Heart right ventricle (tissue), 16 donors: ENCODE measurements around the gene NPAS3. TPM values are rescaled to one million over a fixed set of nuclear protein-coding genes. Genes with fewer than 3 reads are reported as not detected.

Experiments
- ATAC-seq, 8 donors: fragments of 200-7000 bp; cut with Tn5 transposase; one replicate each; pipeline ENCODE4 v1.9.1; 2020; ENCODE audit warnings: mild to moderate bottlenecking in 8 of 8, moderate library complexity in 8 of 8, moderate number of reproducible peaks in 1 of 8
- DNase-seq, 2 donors: peaks; one replicate each; pipeline ENCODE4 v3.0.0-alpha.2; 2020
- H3K27ac ChIP-seq, 10 donors: fragments of 200-600 bp; sonication (generic) in 2 of 10; one replicate each; pipeline versions ENCODE4 v1.5.0 to v1.8.0; 2020 to 2022; ENCODE audit warnings: mild to moderate bottlenecking in 3 of 10
- H3K27me3 ChIP-seq, 7 donors: fragments of 200-600 bp; one replicate each; pipeline ENCODE4 v1.8.0; 2021 to 2022; ENCODE audit warnings: mild to moderate bottlenecking in 2 of 7
- H3K36me3 ChIP-seq, 9 donors: fragments of 200-600 bp; sonication (generic) in 1 of 9; one replicate each; pipeline versions ENCODE4 v1.5.0 to v1.8.0; 2020 to 2022; ENCODE audit warnings: mild to moderate bottlenecking in 2 of 9
- H3K4me1 ChIP-seq, 9 donors: fragments of 200-600 bp; sonication (generic) in 1 of 9; one replicate each; pipeline versions ENCODE4 v1.5.0 to v1.8.0; 2020 to 2022; ENCODE audit warnings: mild to moderate bottlenecking in 4 of 9
- H3K4me3 ChIP-seq, 10 donors: fragments of 200-600 bp; sonication (generic) in 2 of 10; one replicate each; pipeline versions ENCODE4 v1.5.0 to v1.8.0; 2020 to 2022; ENCODE audit warnings: mild to moderate bottlenecking in 7 of 10, moderate library complexity in 2 of 10
- H3K9me3 ChIP-seq, 11 donors: fragments of 200-600 bp in 10 of 11; sonication (generic) in 2 of 11; one replicate each; pipeline versions ENCODE4 v1.5.0 to v1.8.0; 2013 to 2022; ENCODE audit warnings: mild to moderate bottlenecking in 2 of 11, control low read depth in 1 of 11, moderate library complexity in 1 of 11
- WGBS, 2 donors: extraction: QIAGEN DNeasy Blood & Tissue Kit; methylation state at CpG; one replicate each; pipeline ENCODE4 v1.1.7; 2013; ENCODE audit warnings: inconsistent platforms in 1 of 2; 5-methylcytosine and 5-hydroxymethylcytosine counted together
- intact Hi-C, 10 donors: fragments of 100-400 bp; cut with DNase I; formaldehyde crosslinking; loops; one replicate each; pipeline versions ENCODE4 v1.11.1 to v1.14.2; 2022
- polyA plus RNA-seq, 2 donors: library from polyadenylated mRNA; stranded (reverse); fragments of 200-250 nt; gene quantifications; one replicate each; pipeline ENCODE4 v1.2.3, GENCODE V29; 2013
- total RNA-seq, 10 donors: library from RNA; stranded (reverse); fragmentation: NEBNext Ultra II Directional in 3 of 10; extraction: Animal tissue kit (Norgen Biotek cat#: 25700) in 3 of 10; gene quantifications; one replicate each; pipeline versions ENCODE4 v1.2.1 to v1.2.4, GENCODE V29; 2021 to 2023
- TF ChIP-seq, protein P1 (sequence below), 9 donors: fragments of 200-600 bp; sonication (generic) in 2 of 9; IDR thresholded peaks; one replicate each; pipeline versions ENCODE4 v1.5.0 to v1.8.0; 2021 to 2022; ENCODE audit warnings: antibody characterized with exemption in 9 of 9, mild to moderate bottlenecking in 5 of 9, moderate library complexity in 1 of 9
- donor health status: Arrhythmogenic right ventricular cardiomyopathy.
- donor health status: ischemic (EF 13 %, LVEDD 7.1; RV severe dilation, severe dysfunction).
- donor health status: healthy with polysubstance abuse.
- donor health status: DM: no; HTN: yes; CAD: no.
- donor health status: DM: no; HTN: no; CAD: no.
- donor health status: ischemic (EF 25% LVEDD 6.9; RV normal size, moderate dysfunction).
- donor health status: ischemic (EF 25% LVEDD 5.7; RV mildly dilated, moderate dysfunction).
- donor health status: healthy.
- donor health status: DM: yes; HTN: yes; CAD: no.
- donor health status: Ischemic cardiomyopathy.
- donor health status: ischemic (EF 35%, LVEDD 5.7; RV mildly dilated, moderate dysfunction).
- donor health status: nonischemic (EF 11% LVEDD 7.7; RV severe dilation, severe dysfunction).
- donor health status: DM: yes; HTN: yes; CAD: no.
- donor health status: PGD.
- donor health status: ischemic (EF 29% LVEDD 5.4; RV normal size, mild dysfunction).
- donor health status: nonischemic (EF 23%, LVEDD 6.1; RV moderate dilation, normal function).

The NPAS3 gene
- total and polyA plus RNA-seq, 12 donors = 0.12 to 2.8 (median 0.99) TPM

DNA sequence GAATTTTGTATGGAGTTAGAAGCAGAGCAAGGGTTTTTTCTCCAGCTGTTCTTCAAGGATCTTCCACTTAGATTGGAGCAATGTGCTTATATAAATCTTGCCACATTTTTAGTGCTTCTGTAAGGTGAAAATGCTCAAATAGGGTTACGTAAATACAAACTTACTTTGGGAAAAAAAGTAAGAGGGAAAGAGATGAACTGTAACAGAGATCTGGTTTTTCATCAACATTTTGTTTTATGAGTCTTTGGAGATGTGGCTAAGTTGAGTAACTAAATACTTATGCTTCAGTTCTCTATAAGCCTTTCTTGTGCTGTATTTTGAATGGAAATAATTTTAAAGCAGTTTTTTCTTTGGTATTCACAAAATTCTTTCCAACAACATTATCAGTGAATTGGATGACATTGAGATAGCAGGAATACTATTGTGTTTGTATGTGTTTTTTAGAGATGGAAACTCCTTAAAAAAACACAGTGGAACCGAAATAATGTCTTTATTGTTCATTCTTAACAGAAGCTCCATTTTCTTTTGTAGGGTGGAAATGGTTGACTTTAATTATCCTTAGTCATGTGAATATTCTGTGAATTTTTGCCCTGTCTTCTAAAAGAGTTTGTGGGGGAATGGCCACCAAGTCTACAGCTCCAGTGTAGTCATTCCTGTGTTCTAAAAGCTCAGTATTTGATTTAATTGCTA is 45.7 kb downstream of the NPAS3 start:
- Histone ChIP-seq H3K4me1 (no peaks in the 10 kb centered on the region), H3K4me3 (no peak overlapping the region), H3K36me3 (no peaks in the 10 kb centered on the region), H3K27ac (no peak overlapping the region), H3K9me3 (no peaks in the 10 kb centered on the region), H3K27me3 (no peaks in the 10 kb centered on the region)
- TF ChIP-seq, protein P1, sequence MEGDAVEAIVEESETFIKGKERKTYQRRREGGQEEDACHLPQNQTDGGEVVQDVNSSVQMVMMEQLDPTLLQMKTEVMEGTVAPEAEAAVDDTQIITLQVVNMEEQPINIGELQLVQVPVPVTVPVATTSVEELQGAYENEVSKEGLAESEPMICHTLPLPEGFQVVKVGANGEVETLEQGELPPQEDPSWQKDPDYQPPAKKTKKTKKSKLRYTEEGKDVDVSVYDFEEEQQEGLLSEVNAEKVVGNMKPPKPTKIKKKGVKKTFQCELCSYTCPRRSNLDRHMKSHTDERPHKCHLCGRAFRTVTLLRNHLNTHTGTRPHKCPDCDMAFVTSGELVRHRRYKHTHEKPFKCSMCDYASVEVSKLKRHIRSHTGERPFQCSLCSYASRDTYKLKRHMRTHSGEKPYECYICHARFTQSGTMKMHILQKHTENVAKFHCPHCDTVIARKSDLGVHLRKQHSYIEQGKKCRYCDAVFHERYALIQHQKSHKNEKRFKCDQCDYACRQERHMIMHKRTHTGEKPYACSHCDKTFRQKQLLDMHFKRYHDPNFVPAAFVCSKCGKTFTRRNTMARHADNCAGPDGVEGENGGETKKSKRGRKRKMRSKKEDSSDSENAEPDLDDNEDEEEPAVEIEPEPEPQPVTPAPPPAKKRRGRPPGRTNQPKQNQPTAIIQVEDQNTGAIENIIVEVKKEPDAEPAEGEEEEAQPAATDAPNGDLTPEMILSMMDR (IDR thresholded peaks at IDR 0.05) = no peak
- ATAC-seq = no peak
- WGBS, 2 donors = 87 to 92% methylated on average over 2 of the region's 2 CpGs
- intact Hi-C loops = loop anchor here in 1 of 10 donors (10.0 kb wide), 1 partner anchor 280 kb away; no protein-coding TSS in a partner anchor
- DNase-seq = no peak

DNA sequence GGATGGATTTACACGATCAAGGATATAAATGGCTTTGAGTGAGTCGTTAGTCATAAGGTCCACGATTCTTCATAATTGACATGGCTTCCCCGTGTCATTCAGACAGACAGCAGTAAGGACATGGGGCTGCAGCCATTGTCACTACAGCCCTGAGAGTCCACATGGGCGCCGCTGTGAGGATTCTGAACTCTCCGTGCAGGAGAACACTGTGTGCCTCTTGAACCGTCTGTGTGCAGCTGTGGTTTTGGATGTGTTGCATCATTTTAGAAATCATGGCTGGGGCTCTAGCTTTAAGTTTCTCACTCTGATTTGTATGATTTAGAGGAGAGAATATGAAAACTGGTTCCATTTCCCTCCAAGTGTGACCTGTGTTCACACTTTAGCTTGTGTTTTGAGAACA is 47.2 kb downstream of the NPAS3 start:
- no peaks in the 10 kb centered on the region for H3K4me1 ChIP-seq
- no peaks in the 10 kb centered on the region for H3K36me3 ChIP-seq
- ATAC-seq (peak in 6 of 8 donors; percentile 49 to 91 (median 71)), DNase-seq (peak in 1 of 2 donors; percentile 22)
- H3K4me3 ChIP-seq = no peak overlapping the region
- no peaks in the 10 kb centered on the region for H3K27me3 ChIP-seq
- 74 to 80% methylated on average over 8 of the region's 8 CpGs for WGBS, 2 donors
- intact Hi-C loops = loop anchor here in 1 of 10 donors (5.0 to 10.0 kb wide), 2 partner anchors 49 to 281 kb away; partner anchors contain the start of gene NPAS3
- peak overlapping the region in 6 of 10 donors; percentile 5 to 56 (median 30) for H3K27ac ChIP-seq
- TF ChIP-seq, protein P1 (IDR thresholded peaks at IDR 0.05) = no peak
- H3K9me3 ChIP-seq = no peaks in the 10 kb centered on the region

DNA sequence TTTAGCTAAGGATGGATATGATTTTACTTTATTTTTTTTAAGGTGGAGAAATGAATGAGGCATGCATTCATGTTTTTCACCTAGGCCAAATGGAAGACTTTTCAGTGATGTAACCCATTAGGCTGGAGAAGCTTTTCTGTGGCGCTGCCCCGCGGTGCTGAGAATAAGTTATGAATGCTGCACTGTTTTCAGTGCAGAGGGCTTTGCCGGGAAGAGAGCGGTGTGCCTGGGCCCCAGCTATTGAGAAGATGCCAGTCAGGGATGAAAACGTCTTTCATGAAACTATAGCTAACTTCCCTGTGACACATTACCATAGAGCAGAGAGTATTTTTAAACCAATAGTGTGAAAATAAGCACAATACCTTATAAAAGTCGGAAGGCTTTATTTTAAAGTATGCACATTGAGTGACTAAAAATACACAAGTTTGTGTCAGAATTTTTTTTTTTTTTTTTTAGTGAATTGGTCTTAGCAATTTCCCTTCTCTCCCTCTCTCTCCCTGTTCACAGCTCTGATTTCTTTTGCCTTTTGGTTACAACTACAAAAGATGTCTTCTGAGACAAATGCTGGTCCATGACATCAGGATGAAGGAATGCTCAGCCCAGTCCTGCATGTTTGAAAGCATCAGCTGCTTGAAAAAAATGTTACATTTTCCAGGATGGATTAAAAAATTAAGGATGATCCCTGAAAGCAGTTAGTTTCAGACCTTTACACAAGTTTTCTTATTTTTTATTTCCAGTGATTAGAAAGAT is 48.3 kb downstream of the NPAS3 start:
- intact Hi-C loops = loop anchor here in 1 of 10 donors (5.0 to 10.0 kb wide), 2 partner anchors 50 to 282 kb away; partner anchors contain the start of gene NPAS3
- WGBS, 2 donors = 72 to 76% methylated on average over 7 of the region's 7 CpGs
- H3K36me3 ChIP-seq = no peaks in the 10 kb centered on the region
- no peaks in the 10 kb centered on the region for H3K9me3 ChIP-seq
- TF ChIP-seq, protein P1 (IDR thresholded peaks at IDR 0.05) = no peak
- no peaks in the 10 kb centered on the region for H3K4me1 ChIP-seq
- no peaks in the 10 kb centered on the region for H3K27me3 ChIP-seq
- peak overlapping the region in 6 of 10 donors; percentile 5 to 56 (median 36) for H3K27ac ChIP-seq
- DNase-seq (peak in 1 of 2 donors; percentile 16), ATAC-seq (peak in 5 of 8 donors; percentile 42 to 74 (median 61))
- no peak overlapping the region for H3K4me3 ChIP-seq

DNA sequence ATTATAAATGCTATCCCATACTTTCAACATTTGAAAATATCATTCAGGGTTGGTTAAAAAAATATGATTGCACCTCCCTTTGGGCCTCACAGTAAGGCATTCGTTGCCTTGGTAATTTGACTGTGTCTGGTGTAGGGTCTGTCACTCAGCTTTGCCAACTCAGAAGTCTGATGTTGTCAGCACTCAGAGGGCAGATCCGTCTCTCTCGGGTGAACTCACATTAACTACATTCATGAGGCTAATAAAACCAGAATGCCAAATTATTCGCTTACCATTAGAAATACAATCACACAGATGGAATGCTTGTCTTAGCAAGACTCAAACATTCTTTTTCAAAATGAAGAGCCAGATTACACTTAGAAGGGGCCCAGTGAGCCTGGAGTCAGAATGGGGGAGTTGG is 53.0 kb downstream of the NPAS3 start:
- DNase-seq = no peak
- no peaks in the 10 kb centered on the region for H3K27me3 ChIP-seq
- no peak for ATAC-seq
- TF ChIP-seq, protein P1 (IDR thresholded peaks at IDR 0.05) = no peak
- H3K27ac ChIP-seq = no peak overlapping the region
- WGBS, 2 donors = 88 to 90% methylated on average over 4 of the region's 4 CpGs
- intact Hi-C loops = loop anchor here in 2 of 10 donors (10.0 kb wide), 1 partner anchor 417 kb away; no protein-coding TSS in a partner anchor
- H3K36me3 ChIP-seq = no peaks in the 10 kb centered on the region
- no peak overlapping the region for H3K4me3 ChIP-seq
- no peaks in the 10 kb centered on the region for H3K9me3 ChIP-seq
- H3K4me1 ChIP-seq = no peaks in the 10 kb centered on the region
